ENCODE results near the gene SLC38A2. TPM values are rescaled to one million over a fixed set of nuclear protein-coding genes. Genes with fewer than 3 reads are reported as not detected.
A peak's percentile ranks its signal among the peaks of the same experiment; 100 is the strongest.

SLC38A2 gene
- total and polyA plus RNA-seq, 2 of the 4 experiments (the other 2 are of a cell fraction): 313 to 881 TPM

GRCh38 chr12:46395388-46395787, 22.8 kb upstream of the SLC38A2 start:
- intact Hi-C loops (cut with micrococcal nuclease): no loop called here
- no peak overlapping the region for H4K5ac ChIP-seq (ENCODE audit: low read depth, low read length)
- ATAC-seq (ENCODE audit: low read depth): no peak

More at GRCh38 chr12:46395388-46395787, 22.8 kb upstream of the SLC38A2 start:
- Histone ChIP-seq H3K4ac (ENCODE audit: low read depth, low read length) (no peak overlapping the region), H3K9me3 (ENCODE audit: control insufficient read depth, insufficient read depth, low read length) (0 out of 2 replicates have a peak, but pooled peaks cover 2% of the 10 kb centered on the region), H3K27ac (ENCODE audit: insufficient read depth, low read length) (no peak overlapping the region), H3K4me1 (ENCODE audit: control insufficient read depth, insufficient read depth, low read length) (peaks cover 3% of the 10 kb centered on the region), H3K9me1 (ENCODE audit: insufficient read depth, low read length) (no peaks in the 10 kb centered on the region), H3K56ac (ENCODE audit: extremely low read depth, insufficient read depth, low read length) (no peak overlapping the region), H2AK9ac (replicated peaks; ENCODE audit: low read depth, low read length, poor library complexity) (no peak overlapping the region), H2AK5ac (ENCODE audit: low read depth, low read length) (0 out of 2 replicates have a peak overlapping the region, but pooled peaks have one; percentile 20), H3K14ac (replicated peaks; ENCODE audit: low read depth, low read length) (no peak overlapping the region; the same call in 1 of the 2 replicates), H4K91ac (ENCODE audit: insufficient read depth, low read depth, low read length) (no peak overlapping the region), H2BK15ac (ENCODE audit: low read depth, low read length) (no peak overlapping the region), H4K8ac (ENCODE audit: low read depth in 2 of 2, low read length in 2 of 2) (peak overlapping the region in 1 of 2 experiments; percentile 52; a peak in 2 of 4 replicates), H2BK120ac (ENCODE audit: low read depth, low read length) (no peak overlapping the region), H3K4me2 (ENCODE audit: low read depth, low read length) (no peak overlapping the region), H2BK20ac (ENCODE audit: low read depth, low read length) (peak overlapping the region; percentile 21; the same call in 1 of the 2 replicates), H3K36me3 (ENCODE audit: control insufficient read depth, insufficient read depth, low read length) (no peaks in the 10 kb centered on the region), H3K4me3 (ENCODE audit: insufficient read depth, low read depth, low read length) (no peak overlapping the region), H3K27me3 (ENCODE audit: control insufficient read depth, insufficient read depth, low read length) (no peaks in the 10 kb centered on the region), H3K9ac (ENCODE audit: low read depth, low read length) (no peak overlapping the region), H2AFZ (replicated peaks; ENCODE audit: low read length, poor library complexity) (no peak overlapping the region), H3K23ac (ENCODE audit: low read depth, low read length) (no peak overlapping the region), H2BK5ac (ENCODE audit: low read depth, low read length, poor library complexity, severe bottlenecking) (no peak overlapping the region), H3K79me1 (ENCODE audit: low read depth in 1 of 2, low read length in 2 of 2) (peaks cover 0 to 12% of the 10 kb centered on the region in 2 experiments; a peak in 2 of 4 replicates), H4K20me1 (ENCODE audit: insufficient read depth, low read length) (no peaks in the 10 kb centered on the region), H3K18ac (ENCODE audit: low read depth, low read length) (no peak overlapping the region; the same call in 1 of the 2 replicates)
- ChIA-PET CTCF (interaction anchor here (0.6 kb wide), 1 partner anchor 1299 kb away, joined by 3 read pairs; no protein-coding TSS in a partner anchor), POLR2A (ENCODE audit: unreplicated experiment) (no interaction called here)
- no peak for DNase-seq
- dilution Hi-C loops (cut with HindIII; ENCODE audit: low sequenced_read_pairs, unreplicated experiment): no loop called here
- BruUV-seq (replicated peaks): no TSS peak
- no CpG with 5 or more reads among the region's 4 CpGs for WGBS, 2 experiments (ENCODE audit: extremely low coverage in 2 of 2, insufficient read length in 1 of 2)
- no peak for TF ChIP-seq CTCF (conservative IDR thresholded peaks at IDR 0.05; ENCODE audit: low read depth, low read length)
- TF ChIP-seq MXI1 (IDR thresholded peaks at IDR 0.05; ENCODE audit: borderline replicate concordance, low read depth, low read length): no peak
- no peak for TF ChIP-seq RAD21 (IDR thresholded peaks at IDR 0.05; ENCODE audit: low read length)
- no peak for TF ChIP-seq NFE2L2 (IDR thresholded peaks at IDR 0.05; ENCODE audit: low read depth, low read length)
- no peak for TF ChIP-seq SMC3 (IDR thresholded peaks at IDR 0.05; ENCODE audit: low read depth, low read length)
- TF ChIP-seq FOS (IDR thresholded peaks at IDR 0.05; ENCODE audit: low read depth, low read length): no peak
- no peak for TF ChIP-seq CHD1 (IDR thresholded peaks at IDR 0.05; ENCODE audit: low read depth, low read length)
- TF ChIP-seq MAZ (IDR thresholded peaks at IDR 0.05; ENCODE audit: borderline replicate concordance, low read depth, low read length): no peak
- in situ Hi-C loops (cut with MboI; ENCODE audit: low sequenced_read_pairs): no loop called here

Data from IMR-90 (cell line).